C4-2B (cell line): ENCODE measurements around the gene CHRNA3.
A peak's percentile ranks its signal among the peaks of the same experiment; 100 is the strongest.

Experiments used
- H3K27ac ChIP-seq: fragments of 450-650 bp; 2 replicates; pipeline ENCODE4 v1.5.1; 2017
- CTCF ChIP-seq: fragments of 450-650 bp; conservative IDR thresholded peaks from 2 replicates; pipeline ENCODE4 v1.5.1; 2017; ENCODE audit warnings: mild to moderate bottlenecking
- ZFX ChIP-seq: fragments of 450-650 bp; IDR thresholded peaks from 2 replicates; pipeline ENCODE4 v1.6.1; 2017

CHRNA3 gene

DNA sequence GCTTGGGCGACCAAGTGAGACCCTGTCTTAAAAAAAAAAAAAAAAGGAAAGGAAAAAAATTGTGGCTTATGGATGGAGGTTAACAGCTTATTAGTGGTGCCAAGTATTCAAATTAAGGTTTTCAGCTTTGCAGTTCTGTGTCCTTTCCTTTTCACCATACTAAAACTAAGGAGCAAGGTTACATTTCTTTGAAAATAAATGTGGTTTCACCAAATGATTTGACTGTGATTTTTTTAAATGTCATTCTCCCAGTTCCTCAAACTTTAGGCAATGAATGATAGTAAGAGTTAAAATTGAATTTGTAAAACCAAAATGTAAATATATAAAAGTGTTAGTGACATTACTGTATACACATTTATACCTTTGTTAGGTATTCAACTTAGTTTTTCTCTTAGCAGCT lies 45.9 kb downstream of the CHRNA3 start:
- no peak for TF ChIP-seq CTCF
- no peak for TF ChIP-seq ZFX
- H3K27ac ChIP-seq = no peak overlapping the region

DNA sequence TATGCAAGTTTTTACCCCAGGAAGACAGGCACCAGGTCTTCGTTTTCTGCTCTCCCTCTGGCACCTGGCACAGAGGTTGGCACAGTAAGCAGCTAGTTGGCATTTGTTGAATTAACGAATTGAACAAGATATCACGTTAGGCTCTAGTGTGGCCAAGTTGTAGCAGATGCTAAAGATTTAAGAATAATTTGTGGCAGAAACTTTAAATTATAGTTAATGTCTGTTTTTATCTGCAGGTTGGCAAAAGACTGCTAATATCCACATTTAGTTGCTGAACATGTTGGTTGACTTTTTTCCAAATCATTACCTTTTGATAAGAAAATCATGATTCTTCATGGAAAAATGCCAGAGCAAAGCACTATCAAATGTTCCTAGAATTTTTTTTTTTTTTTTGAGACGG lies 47.4 kb downstream of the CHRNA3 start:
- no peak overlapping the region for H3K27ac ChIP-seq
- TF ChIP-seq ZFX (no peak), CTCF (no peak)

DNA sequence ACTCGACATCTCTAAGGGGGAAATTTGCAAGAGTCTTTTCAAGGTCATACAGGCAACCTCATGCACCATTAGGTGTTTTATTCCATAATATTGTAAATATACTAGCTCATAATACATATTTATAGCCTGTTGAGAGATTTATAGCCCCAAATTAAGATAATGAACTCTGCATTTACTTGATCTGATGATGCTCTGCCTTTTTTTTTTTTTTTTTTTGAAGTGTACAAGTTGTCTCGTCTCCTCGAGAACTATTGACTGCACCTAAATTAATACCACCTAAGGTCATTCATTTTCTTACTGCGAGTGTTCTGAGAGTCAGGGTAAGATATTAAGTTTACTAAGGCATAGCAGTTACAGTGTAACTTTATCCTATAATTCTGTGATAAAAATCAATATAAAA lies 49.4 kb downstream of the CHRNA3 start:
- TF ChIP-seq ZFX = no peak
- TF ChIP-seq CTCF = no peak
- H3K27ac ChIP-seq = no peak overlapping the region

DNA sequence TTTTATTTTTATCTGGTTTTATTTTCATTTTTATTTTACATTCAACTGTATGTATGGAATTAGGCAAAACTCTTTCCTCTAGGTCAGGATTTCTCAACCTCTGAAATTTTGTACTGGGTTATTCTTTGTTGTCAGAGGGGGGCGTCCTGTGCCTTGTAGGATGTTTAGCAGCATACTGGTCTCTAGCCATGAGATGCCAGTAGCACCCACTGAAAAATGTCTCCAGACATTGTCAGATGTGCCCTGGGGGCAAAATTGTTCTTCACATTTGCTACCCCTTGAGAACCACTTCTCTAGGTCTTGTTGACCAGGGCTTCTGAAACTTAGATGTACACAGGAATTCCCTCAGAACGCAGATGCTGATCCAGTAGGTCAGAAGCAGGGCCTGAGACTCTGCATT lies 50.1 kb downstream of the CHRNA3 start:
- TF ChIP-seq ZFX (no peak), CTCF (no peak)
- no peak overlapping the region for H3K27ac ChIP-seq

GRCh38 chr15:78567531-78567930 lies 53.3 kb downstream of the CHRNA3 start:
- TF ChIP-seq CTCF (no peak), ZFX (no peak)
- H3K27ac ChIP-seq = no peak overlapping the region

DNA sequence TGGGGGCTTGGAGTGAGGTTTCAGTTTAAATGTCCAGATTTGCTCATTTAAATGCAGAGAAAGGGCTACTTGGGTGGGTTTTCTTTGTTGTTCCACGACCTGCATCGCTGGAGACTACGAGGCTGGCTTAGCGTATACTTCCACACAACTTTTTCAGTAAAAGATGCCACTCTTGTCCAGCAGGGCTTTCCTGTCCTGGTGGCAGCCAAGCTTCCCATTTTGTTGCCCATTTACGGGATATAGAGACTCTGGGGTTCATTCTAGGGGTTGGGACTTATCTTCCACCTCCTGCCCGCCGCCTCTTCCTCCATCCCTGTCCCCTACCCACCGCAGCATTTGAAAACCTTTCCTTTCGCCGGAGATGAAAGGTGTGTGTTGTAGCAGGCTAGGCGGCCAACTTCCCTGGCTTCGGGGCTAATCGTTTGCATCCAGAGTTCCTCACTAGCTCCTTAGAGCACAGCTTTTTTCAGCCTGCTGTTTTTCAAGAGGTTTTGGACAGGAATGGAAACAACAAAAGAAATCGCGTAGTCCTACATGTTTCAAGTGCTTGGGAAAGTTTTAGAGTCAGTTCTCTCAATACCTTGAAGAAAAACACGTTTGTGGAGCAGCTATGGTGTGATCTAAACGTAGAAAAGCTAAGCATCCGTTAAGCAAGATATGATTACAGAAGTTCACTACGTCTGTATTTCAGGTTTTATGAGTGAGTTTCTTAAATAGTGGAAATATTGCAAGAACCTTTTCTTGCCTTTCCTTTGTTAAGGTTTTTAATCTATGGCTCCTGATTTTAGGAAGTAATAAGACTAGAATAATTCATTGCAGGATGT lies 54.6 kb downstream of the CHRNA3 start:
- TF ChIP-seq ZFX = no peak
- peak; percentile 48 for TF ChIP-seq CTCF
- peak overlapping the region; percentile 78 for H3K27ac ChIP-seq

DNA sequence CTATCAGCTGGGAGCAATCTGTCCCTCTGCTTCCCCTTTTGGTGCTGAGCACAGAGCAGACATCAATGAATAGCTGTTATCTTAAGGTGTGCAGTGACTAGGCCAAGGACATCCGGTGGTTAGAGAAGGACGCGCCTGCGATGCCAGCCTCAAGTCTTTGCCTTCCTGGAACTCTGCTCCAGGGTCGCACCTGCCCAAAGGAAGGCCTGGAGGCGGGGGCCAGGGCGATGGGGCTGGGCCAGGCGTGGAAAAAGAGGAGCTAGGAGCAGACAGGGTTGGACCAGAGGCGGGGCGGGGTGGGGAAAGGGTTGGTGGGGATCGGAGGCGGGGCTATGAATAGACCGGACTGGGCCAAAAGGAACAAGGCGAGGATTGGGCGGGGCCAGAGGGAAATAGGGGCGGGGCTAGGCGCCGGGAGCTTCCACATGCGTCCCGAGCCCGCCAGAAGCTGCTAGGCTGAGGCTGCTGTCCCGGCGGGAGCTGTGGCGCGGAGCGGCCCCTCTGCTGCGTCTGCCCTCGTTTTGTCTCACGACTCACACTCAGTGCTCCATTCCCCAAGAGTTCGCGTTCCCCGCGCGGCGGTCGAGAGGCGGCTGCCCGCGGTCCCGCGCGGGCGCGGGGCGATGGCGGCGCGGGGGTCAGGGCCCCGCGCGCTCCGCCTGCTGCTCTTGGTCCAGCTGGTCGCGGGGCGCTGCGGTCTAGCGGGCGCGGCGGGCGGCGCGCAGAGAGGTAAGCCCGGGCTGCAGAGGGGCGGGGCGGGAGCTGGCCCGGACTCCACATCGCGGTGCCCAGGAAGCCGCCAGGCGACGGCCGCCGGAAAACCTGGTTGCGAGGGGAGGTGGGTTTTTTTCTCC lies 55.5 kb downstream of the CHRNA3 start, which contains the start of gene CHRNA5:
Gene CHRNA5 (plus strand): TSS at position 424 of the 854 bp plus-strand sequence. CDS start 200 bp downstream, at position 624.
- TF ChIP-seq ZFX (no peak; the same call in 1 of the 2 replicates), CTCF (no peak)
- peak within 1 kb of the TSS; percentile 78 for H3K27ac ChIP-seq
